HG03280 (cell line): ENCODE data around the gene ZNF862.
A peak's percentile ranks its signal among the peaks of the same experiment; 100 is the strongest.

ENCODE experiments used
- ATAC-seq: cut with Tn5 transposase; IDR thresholded peaks from one replicate; pipeline ENCODE4 v1.9.1; 2021; ENCODE audit warnings: mild to moderate bottlenecking, moderate library complexity; ENCODE audit not compliant: unreplicated experiment

ZNF862 gene

DNA sequence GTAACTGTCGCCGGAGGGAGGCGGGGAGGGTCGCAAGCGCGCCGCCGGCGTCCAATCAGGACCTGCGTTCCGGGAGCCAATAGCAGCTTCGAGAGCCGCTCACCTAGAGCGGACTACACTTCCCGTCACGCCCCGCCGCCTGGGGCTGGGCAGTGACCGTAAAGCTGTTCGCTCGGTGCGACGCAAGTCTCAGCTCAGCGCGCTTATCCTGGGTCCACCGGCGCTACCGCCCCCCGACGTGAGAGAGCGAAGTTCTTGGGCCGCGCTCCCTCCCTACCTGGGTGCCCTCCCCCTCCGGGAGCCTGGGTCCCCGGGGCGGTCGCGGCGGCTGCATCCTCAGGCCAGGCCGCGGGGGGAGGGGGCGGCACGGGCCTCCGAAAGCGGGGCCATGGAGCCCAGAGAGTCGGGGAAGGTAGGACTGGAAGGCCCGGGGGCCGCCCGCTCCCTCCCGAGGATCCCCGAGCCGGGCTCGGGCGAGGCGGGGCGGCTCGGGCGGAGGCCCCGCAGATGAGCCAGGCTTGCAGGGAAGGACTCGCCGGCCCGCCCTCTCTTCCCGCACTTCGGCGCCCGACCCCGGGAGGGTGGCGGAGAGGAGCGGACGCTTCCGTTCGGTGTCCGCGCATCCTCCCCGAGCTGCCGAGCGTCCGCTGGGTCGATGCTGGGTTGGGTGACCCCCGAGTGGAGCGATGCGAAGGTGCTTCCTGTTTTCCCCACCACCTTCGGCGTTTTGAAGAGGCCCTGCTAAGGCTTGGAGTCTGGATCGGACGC, at the start of gene ZNF862:
ZNF862 (plus strand) TSS at position 152 of the 768 bp plus-strand sequence; CDS start at position 389, 237 bp downstream.
- ATAC-seq = peak; percentile 99

DNA sequence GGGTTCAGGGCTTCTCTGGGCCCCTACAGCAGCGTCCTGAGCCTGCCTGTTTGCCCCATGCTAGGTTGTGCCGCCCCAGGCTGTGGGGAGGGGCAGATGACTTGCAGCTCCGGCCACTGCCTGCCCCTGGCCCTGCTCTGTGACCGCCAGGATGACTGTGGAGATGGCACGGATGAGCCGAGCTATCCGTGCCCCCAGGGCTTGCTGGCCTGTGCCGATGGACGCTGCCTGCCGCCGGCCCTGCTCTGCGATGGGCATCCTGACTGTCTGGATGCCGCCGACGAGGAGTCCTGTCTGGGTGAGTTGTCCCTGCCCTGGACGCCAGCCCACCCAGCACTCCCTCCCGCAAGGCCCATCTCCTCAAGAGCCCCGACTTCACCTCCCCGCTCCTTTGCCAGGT, 49.1 kb upstream of the ZNF862 start:
- no peak for ATAC-seq

GRCh38 chr7:149790146-149790548, 48.0 kb upstream of the ZNF862 start:
- no peak for ATAC-seq

DNA sequence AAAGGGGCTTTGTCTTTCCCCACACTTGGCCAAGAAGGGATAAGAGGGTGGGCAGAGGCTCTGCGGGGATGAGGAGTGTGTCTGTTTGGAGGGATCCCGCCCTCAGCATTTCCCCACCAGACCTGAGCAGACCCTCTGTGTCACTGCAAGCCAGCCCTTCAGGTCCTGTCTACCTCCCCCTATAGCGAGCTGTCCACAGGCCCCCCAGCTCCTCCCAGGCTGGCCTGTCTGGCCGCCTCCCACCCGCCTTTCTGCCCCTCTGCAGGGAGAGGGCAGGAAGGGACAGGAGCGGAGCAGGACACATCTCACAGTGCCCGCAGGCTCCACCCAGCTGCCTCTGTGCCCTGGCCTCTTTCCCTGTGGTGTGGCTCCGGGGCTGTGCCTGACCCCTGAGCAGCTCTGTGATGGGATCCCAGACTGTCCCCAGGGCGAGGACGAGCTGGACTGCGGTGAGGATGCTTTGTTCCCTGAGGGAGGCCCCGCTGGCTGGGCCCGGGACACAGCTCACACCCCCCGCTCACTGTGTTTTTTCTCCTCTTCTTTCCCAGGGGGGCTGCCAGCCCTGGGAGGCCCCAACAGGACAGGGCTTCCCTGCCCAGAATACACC, 47.3 kb upstream of the ZNF862 start:
- ATAC-seq = no peak

- ATAC-seq = no peak
Measured at GRCh38 chr7:149791411-149792219, 46.6 kb upstream of the ZNF862 start.

DNA sequence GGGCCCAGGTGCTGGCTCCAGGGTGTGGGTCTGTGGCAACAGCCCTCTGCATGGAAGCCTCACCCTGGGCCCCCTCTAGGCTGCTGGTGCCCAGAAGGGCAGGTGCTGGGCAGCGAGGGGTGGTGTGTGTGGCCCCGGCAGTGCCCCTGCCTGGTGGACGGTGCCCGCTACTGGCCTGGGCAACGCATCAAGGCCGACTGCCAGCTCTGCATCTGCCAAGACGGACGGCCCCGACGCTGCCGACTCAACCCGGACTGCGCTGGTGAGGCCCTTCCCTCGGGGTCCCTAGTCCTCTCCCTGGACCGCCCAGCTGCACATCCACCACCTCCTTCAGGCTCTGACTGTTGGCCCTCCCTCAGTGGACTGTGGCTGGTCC, 46.0 kb upstream of the ZNF862 start:
- ATAC-seq = no peak

GRCh38 chr7:149793261-149793660, 44.9 kb upstream of the ZNF862 start:
- no peak for ATAC-seq

GRCh38 chr7:149794661-149795060, 43.5 kb upstream of the ZNF862 start:
- ATAC-seq = no peak

- ATAC-seq = no peak
Measured at GRCh38 chr7:149795126-149795525, 43.0 kb upstream of the ZNF862 start.

- no peak for ATAC-seq
Measured at GRCh38 chr7:149796287-149796860, 41.8 kb upstream of the ZNF862 start.

- no peak for ATAC-seq
Measured at GRCh38 chr7:149797771-149798170, 40.4 kb upstream of the ZNF862 start.

DNA sequence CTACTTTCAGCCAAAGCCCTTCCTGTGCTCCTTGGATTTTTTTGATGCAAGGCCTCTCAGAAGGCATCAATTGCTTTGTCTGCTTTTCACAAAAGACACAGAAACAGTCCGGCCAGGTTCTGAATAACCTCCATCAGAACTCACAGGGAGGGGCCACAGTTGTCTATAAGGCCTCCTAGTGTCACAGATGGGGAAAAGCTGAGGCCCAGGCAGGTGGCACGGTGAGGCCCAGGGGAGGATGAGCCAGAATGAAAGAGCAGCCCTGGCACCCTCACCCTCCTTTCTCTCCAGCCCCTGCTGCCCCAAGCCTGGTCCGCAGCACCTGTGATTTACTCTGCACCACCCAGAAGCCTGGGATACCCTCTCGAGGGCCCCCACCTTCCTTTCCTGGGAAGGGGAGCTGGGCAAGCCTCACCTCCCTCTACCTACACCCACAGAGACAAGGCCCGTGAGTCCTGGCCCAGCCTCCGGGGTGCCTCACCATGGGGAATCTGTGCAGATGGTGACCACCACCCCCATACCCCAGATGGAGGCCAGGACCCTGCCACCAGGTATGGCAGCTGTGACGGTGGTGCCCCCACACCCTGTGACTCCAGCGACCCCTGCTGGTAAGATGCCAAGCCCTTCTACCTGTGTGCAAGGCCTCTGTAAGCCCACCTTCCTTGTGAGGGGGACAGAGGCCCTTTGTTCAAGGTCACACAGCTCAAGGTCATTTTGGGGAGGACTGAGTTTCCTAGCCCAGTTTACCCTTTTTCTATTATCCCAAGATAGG, 38.6 kb upstream of the ZNF862 start:
- ATAC-seq = no peak

- ATAC-seq = no peak
Measured at GRCh38 chr7:149800169-149800555, 38.0 kb upstream of the ZNF862 start.

DNA sequence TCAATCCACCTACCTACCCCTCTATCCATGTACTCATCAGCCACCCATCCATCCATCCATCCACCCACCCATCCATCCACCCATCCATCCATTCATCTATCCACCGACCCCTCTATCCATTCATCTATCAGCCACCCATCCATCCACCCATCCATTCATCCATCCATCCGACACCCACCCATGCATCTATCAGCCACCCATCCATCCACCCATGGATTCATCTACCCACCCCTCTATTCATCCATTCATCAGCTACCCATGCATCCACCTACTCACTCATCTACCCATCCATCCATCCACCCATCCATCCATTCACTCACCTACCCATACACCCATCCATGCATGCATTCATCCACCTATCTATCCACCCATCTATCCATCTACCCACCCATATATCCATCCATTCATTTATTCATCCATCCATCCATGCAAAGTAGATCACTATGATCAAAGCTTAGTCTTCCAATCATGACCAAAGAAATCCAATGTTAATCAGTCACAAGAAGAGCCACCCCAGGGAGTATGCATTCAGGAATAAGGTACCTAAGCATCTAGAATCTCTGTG, 37.1 kb upstream of the ZNF862 start:
- ATAC-seq = no peak

DNA sequence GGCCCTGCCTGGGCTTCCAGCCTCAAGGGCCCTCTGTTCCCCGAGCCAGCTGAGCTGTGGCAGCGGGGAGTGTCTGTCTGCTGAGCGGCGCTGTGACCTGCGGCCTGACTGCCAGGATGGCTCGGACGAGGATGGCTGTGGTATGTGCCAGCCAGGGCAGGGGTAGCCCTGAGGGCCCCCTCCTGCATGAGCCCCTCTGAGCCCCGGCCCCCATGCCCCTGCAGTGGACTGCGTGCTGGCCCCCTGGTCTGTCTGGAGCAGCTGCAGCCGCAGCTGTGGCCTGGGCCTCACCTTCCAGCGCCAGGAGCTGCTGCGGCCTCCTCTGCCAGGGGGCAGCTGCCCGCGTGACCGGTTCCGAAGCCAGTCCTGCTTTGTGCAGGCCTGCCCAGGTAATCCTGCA, 36.4 kb upstream of the ZNF862 start:
- no peak for ATAC-seq

GRCh38 chr7:149802966-149803365, 35.2 kb upstream of the ZNF862 start:
- no peak for ATAC-seq

DNA sequence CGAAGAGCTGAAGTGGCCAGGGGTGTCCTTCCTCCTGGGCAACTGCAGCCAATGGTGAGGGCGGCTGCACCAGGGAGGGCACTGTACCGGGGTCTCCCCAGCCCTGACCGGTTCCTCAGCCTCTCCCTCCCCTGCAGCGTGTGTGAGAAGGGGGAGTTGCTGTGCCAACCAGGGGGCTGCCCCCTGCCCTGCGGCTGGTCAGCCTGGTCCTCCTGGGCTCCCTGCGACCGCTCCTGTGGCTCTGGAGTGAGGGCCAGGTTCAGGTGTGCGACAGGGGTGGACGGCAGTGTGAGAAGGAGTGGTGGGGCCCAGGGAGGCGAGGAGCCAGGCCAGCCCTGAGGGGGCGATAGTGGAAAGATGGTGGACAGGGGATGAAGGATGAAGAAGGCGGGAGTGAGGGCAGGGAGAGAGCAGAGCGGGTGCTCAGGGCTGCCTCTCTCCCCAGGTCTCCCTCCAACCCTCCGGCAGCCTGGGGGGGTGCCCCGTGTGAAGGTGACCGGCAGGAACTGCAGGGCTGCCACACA, 34.6 kb upstream of the ZNF862 start:
- ATAC-seq = no peak

DNA sequence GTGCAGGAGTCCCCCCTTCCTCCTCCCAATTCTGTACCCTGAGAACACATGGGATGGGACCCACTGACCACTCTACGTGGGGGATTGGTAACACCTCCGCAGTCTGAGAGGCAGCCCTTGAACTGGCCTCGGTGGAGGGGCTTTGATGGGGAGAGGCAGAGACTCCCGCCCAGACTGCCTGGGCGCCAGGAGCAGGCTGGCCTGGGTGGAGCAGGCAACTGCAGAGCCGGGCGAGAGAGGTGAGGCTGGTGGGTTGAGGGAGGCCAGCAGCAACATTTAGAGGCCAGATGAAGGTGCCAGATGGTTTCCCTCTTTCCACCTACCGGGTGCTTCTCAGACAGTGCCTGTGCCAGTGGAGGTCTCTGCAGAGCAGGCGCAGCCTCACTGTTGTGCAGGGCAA, 34.1 kb upstream of the ZNF862 start:
- no peak for ATAC-seq

GRCh38 chr7:149806726-149807125, 31.4 kb upstream of the ZNF862 start:
- no peak for ATAC-seq

DNA sequence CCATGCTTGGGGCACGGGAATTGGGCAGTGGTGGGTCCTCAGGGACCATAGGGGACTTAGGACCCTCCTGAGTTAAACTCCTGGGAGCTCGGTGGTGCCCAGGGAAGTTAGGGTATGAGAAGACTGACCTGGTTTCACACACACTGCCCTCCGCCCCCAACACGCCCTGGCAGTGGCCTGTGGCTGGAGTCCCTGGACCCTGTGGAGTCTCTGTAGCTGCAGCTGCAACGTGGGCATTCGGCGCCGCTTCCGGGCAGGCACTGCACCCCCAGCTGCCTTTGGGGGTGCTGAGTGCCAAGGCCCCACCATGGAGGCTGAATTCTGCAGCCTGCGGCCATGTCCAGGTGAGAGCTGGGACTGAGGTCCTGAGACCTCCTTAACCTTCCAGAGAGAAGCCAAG, 29.9 kb upstream of the ZNF862 start:
- no peak for ATAC-seq
